GM13976 (cell line): Measurements from ENCODE around the gene CATSPERE.

Experiments used
- DNase-seq: peaks from one replicate; pipeline ENCODE4 v3.0.0; 2012; ENCODE audit warnings: low spot score
- in situ Hi-C: fragments of 300-500 bp; cut with MboI; formaldehyde crosslinking; loops from one replicate; pipeline ENCODE4 v1.12.0; 2022; ENCODE audit warnings: low sequenced_read_pairs, mixed read lengths, inconsistent platforms; ENCODE audit not compliant: unreplicated experiment
- TF ChIP-seq, protein P1 (sequence below): IDR thresholded peaks from 2 replicates; pipeline ENCODE4 v1.5.1; 2012; ENCODE audit warnings: borderline replicate concordance, mild to moderate bottlenecking; ENCODE audit not compliant: insufficient read depth; ENCODE audit errors: extremely low read depth, missing control alignments, control extremely low read depth

Gene CATSPERE

DNA sequence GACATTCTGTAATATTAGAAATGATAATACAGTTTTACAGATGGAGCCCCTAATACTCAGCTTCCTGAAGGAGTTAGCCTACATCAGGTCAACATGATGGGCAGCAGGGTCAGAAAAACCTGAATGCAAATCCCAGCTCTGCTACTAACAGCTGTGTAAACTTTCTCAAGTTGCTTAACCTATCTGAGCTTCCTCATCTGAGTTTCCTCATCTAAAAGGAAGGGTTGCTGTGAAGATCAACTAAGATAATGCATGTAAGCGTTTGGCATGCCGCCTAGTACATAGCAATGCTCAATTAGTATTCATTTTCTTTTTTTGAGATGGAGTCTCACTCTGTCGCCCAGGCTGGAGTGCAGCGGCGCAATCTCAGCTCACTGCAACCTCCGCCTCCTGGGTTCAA, 173.5 kb downstream of the CATSPERE start:
- TF ChIP-seq, protein P1, sequence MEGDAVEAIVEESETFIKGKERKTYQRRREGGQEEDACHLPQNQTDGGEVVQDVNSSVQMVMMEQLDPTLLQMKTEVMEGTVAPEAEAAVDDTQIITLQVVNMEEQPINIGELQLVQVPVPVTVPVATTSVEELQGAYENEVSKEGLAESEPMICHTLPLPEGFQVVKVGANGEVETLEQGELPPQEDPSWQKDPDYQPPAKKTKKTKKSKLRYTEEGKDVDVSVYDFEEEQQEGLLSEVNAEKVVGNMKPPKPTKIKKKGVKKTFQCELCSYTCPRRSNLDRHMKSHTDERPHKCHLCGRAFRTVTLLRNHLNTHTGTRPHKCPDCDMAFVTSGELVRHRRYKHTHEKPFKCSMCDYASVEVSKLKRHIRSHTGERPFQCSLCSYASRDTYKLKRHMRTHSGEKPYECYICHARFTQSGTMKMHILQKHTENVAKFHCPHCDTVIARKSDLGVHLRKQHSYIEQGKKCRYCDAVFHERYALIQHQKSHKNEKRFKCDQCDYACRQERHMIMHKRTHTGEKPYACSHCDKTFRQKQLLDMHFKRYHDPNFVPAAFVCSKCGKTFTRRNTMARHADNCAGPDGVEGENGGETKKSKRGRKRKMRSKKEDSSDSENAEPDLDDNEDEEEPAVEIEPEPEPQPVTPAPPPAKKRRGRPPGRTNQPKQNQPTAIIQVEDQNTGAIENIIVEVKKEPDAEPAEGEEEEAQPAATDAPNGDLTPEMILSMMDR: no peak
- in situ Hi-C loops: no loop called here
- DNase-seq: no peak

- DNase-seq: no peak
- TF ChIP-seq, protein P1: no peak
- in situ Hi-C loops: no loop called here
These were observed 175.6 kb downstream of the CATSPERE start for GRCh38 chr1:244636488-244637259.

DNA sequence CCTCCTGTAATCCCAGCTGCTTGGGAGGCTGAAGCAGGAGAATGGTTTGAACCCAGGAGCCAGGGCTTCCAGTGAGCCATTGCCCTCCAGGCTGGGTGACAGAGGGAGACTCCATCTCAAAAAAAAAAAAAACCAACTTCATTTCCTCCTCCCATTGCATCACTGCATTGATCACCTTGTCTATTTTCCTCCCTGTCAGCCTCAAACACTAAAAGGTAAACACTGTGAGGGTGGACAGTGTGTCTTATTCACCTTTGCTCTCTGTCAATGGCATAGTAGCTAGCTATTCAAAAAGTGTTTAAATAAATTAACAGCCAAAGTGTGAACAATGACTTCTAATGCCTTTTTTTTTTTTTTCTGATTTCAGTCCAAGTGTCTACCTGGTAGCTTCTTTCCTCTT, 178.5 kb downstream of the CATSPERE start:
- in situ Hi-C loops: no loop called here
- TF ChIP-seq, protein P1: no peak
- DNase-seq: no peak

- TF ChIP-seq, protein P1: no peak
These were observed 179.8 kb downstream of the CATSPERE start for GRCh38 chr1:244640917-244641316.

GRCh38 chr1:244642526-244642925, 181.5 kb downstream of the CATSPERE start:
- TF ChIP-seq, protein P1: no peak
- in situ Hi-C loops: no loop called here
- no peak for DNase-seq

More at GRCh38 chr1:244640917-244641316, 179.8 kb downstream of the CATSPERE start:
- in situ Hi-C loops: no loop called here
- DNase-seq: no peak

GRCh38 chr1:244642988-244643387, 181.9 kb downstream of the CATSPERE start:
- TF ChIP-seq, protein P1: no peak
- no peak for DNase-seq
- in situ Hi-C loops: no loop called here
